Parathyroid adenoma (tissue), 2 donors: ENCODE data around the gene FLII.

ENCODE experiments used
- H2AFZ ChIP-seq: fragments of 300-600 bp; sonication (generic); one replicate; pipeline ENCODE4 v1.7.0; 2017; ENCODE audit warnings: antibody characterized with exemption, mild to moderate bottlenecking
- H3K27ac ChIP-seq: fragments of 300-600 bp; sonication (generic); one replicate; pipeline ENCODE4 v1.7.0; 2017
- H3K27me3 ChIP-seq: fragments of 300-600 bp; sonication (generic); one replicate; pipeline ENCODE4 v1.7.0; 2017; ENCODE audit warnings: low read length; ENCODE audit not compliant: control insufficient read depth, insufficient read depth
- H3K36me3 ChIP-seq: fragments of 300-600 bp; sonication (generic); one replicate; pipeline ENCODE4 v1.7.0; 2017; ENCODE audit warnings: low read length; ENCODE audit not compliant: control insufficient read depth, insufficient read depth
- H3K4me1 ChIP-seq: fragments of 300-600 bp; sonication (generic); one replicate; pipeline ENCODE4 v1.7.0; 2017; ENCODE audit warnings: control low read depth
- H3K4me2 ChIP-seq: fragments of 300-600 bp; sonication (generic); one replicate; pipeline ENCODE4 v1.7.0; 2017; ENCODE audit warnings: low read length
- H3K4me3 ChIP-seq: fragments of 300-600 bp; sonication (generic); one replicate; pipeline ENCODE4 v1.7.0; 2017; ENCODE audit warnings: low read depth, low read length
- H3K79me2 ChIP-seq: fragments of 300-600 bp; sonication (generic); one replicate; pipeline ENCODE4 v1.7.0; 2017; ENCODE audit warnings: control low read depth
- H3K9ac ChIP-seq: fragments of 300-600 bp; sonication (generic); one replicate; pipeline ENCODE4 v1.7.0; 2017; ENCODE audit warnings: mild to moderate bottlenecking
- H3K9me3 ChIP-seq: fragments of 300-600 bp; sonication (generic); one replicate; pipeline ENCODE4 v1.7.0; 2017; ENCODE audit warnings: low read length; ENCODE audit not compliant: control insufficient read depth
- TF ChIP-seq, protein P1 (sequence below): fragments of 300-600 bp; sonication (generic); IDR thresholded peaks from one replicate; pipeline ENCODE4 v1.7.0; 2017; ENCODE audit warnings: antibody characterized with exemption, mild to moderate bottlenecking
- donor health status: primary hyperparathyroidism.

Gene FLII

DNA sequence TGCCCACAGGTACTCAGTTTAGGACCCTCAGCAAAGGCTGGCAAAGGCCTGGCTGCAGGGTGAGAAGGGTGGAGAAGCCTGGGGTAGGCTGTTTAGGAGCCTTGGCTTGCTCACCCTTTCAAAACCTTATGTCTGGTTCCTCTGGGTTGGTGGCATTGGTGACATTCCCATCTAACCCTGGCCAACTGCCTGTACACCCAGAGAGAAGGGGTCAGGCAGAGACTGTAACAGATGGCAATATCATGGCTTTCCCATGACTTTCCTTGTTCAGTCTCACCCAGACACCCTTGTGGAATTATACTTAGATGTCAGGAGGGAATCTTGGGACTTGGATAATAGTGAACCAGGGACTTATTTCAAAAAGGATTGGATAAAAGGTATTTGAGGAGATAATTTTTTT is 51.6 kb downstream of the FLII start:
- peaks cover 18% of the 10 kb centered on the region for H3K79me2 ChIP-seq
- TF ChIP-seq, protein P1, sequence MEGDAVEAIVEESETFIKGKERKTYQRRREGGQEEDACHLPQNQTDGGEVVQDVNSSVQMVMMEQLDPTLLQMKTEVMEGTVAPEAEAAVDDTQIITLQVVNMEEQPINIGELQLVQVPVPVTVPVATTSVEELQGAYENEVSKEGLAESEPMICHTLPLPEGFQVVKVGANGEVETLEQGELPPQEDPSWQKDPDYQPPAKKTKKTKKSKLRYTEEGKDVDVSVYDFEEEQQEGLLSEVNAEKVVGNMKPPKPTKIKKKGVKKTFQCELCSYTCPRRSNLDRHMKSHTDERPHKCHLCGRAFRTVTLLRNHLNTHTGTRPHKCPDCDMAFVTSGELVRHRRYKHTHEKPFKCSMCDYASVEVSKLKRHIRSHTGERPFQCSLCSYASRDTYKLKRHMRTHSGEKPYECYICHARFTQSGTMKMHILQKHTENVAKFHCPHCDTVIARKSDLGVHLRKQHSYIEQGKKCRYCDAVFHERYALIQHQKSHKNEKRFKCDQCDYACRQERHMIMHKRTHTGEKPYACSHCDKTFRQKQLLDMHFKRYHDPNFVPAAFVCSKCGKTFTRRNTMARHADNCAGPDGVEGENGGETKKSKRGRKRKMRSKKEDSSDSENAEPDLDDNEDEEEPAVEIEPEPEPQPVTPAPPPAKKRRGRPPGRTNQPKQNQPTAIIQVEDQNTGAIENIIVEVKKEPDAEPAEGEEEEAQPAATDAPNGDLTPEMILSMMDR: no peak
- no peaks in the 10 kb centered on the region for H3K27me3 ChIP-seq
- no peak overlapping the region for H3K9ac ChIP-seq
- H3K36me3 ChIP-seq: no peaks in the 10 kb centered on the region
- H3K27ac ChIP-seq: no peak overlapping the region
- no peak overlapping the region for H2AFZ ChIP-seq
- no peak overlapping the region for H3K4me3 ChIP-seq
- H3K9me3 ChIP-seq: no peaks in the 10 kb centered on the region
- peaks cover 2% of the 10 kb centered on the region for H3K4me1 ChIP-seq
- H3K4me2 ChIP-seq: no peak overlapping the region

DNA sequence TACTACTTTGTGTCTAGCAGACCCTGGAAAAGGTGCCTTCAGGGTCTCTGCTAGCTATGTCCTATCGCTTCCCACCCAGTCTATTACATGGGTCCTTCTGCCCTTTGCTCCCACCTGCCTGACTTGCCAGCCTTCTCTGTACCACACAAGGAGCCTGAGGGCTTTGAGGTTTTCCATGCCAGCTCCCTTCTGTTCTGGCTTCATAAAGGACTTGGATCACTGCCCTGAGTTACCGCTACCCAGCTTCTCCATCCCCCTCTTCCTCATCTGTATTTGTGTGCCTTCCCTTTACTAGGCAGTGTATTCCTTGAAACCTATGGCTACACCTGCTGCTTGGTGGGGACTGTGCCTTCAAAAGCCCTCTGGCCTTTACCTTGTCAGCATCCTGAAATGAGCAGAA is 52.7 kb downstream of the FLII start:
- TF ChIP-seq, protein P1: no peak
- H3K9me3 ChIP-seq: no peaks in the 10 kb centered on the region
- H3K4me2 ChIP-seq: no peak overlapping the region
- H3K27me3 ChIP-seq: no peaks in the 10 kb centered on the region
- no peaks in the 10 kb centered on the region for H3K36me3 ChIP-seq
- peaks cover 25% of the 10 kb centered on the region for H3K79me2 ChIP-seq
- no peak overlapping the region for H3K9ac ChIP-seq
- H3K4me1 ChIP-seq: peaks cover 2% of the 10 kb centered on the region
- no peak overlapping the region for H2AFZ ChIP-seq
- no peak overlapping the region for H3K27ac ChIP-seq
- H3K4me3 ChIP-seq: no peak overlapping the region

DNA sequence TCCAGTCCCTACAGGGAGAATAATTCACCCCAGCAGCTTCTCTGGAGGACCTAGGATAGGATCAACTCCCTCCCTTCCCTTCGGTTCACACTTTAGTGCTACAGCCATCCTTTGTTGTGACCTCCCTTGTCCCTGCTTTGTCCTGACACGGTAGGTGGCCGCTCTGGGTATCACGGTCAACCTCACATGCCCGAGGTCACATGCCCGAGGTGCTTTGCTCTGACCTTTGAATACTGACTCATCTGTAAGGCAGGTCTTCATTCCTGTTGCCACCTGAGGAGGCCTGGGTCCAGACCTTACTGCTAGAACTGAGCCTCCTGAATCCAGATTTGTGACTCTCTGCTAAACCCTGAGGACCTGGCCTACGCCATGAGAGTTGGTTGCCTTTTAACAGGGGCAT is 55.2 kb downstream of the FLII start:
- Histone ChIP-seq H3K27ac (no peak overlapping the region), H2AFZ (no peak overlapping the region), H3K4me2 (no peak overlapping the region), H3K9me3 (no peaks in the 10 kb centered on the region), H3K36me3 (no peaks in the 10 kb centered on the region), H3K79me2 (peaks cover 37% of the 10 kb centered on the region), H3K4me3 (no peak overlapping the region), H3K27me3 (no peaks in the 10 kb centered on the region), H3K4me1 (peaks cover 6% of the 10 kb centered on the region), H3K9ac (no peak overlapping the region)
- TF ChIP-seq, protein P1: no peak

DNA sequence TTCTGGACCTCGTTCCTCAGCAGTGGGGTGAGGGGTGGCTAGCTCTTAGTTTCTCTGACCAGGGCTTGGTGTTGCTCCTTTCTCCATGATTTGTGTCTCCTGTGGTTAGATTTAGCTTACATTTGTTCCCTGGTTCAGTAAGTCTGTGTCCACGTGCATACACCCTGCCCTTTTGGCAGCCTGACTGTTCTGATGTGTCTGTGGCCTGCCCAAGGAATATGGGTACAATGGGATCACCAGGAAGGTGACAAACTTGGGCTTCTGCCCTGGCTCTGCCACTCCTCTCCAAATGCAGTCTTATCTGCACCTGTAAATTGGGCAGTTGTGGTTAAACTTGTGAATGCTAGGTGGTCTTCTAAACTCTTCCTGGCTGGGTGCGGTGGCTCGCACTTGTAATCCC is 57.4 kb downstream of the FLII start:
- Histone ChIP-seq H3K4me3 (no peak overlapping the region), H3K4me2 (no peak overlapping the region), H3K36me3 (no peaks in the 10 kb centered on the region), H3K27ac (no peak overlapping the region), H3K4me1 (peaks cover 6% of the 10 kb centered on the region), H2AFZ (no peak overlapping the region), H3K27me3 (no peaks in the 10 kb centered on the region), H3K79me2 (peaks cover 53% of the 10 kb centered on the region), H3K9me3 (no peaks in the 10 kb centered on the region), H3K9ac (no peak overlapping the region)
- TF ChIP-seq, protein P1: no peak

DNA sequence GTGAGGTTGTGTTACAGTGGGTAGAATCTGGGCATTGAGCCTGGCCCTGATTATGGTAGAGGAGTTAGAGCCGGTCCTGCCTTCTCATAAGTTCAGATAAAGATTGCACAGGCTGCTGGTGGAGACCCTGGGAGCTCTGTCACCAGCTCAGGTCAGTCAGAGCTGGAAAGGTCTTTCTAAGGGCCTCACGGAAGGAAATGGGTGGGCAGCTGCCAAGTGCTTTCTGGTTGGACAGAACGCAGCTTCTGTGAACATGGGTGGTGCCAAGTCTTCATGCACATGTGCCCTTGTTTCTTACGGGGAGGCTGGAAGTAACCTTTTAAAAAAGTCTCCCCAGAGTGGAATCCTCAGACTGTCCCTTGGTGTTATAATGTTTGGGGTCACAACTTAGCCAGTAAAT is 60.0 kb downstream of the FLII start:
- Histone ChIP-seq H2AFZ (no peak overlapping the region), H3K79me2 (peaks cover 62% of the 10 kb centered on the region), H3K9me3 (no peaks in the 10 kb centered on the region), H3K27me3 (no peaks in the 10 kb centered on the region), H3K9ac (no peak overlapping the region), H3K27ac (no peak overlapping the region), H3K4me2 (no peak overlapping the region), H3K36me3 (no peaks in the 10 kb centered on the region), H3K4me1 (peaks cover 8% of the 10 kb centered on the region), H3K4me3 (no peak overlapping the region)
- TF ChIP-seq, protein P1: no peak
